ENCODE measurements around the gene NDUFC1.
"Not testable (repeated sequence)": the region's sequence is repeated elsewhere in the genome, so short reads cannot be mapped to it uniquely, and the experiment has no call there.

NDUFC1 gene

DNA sequence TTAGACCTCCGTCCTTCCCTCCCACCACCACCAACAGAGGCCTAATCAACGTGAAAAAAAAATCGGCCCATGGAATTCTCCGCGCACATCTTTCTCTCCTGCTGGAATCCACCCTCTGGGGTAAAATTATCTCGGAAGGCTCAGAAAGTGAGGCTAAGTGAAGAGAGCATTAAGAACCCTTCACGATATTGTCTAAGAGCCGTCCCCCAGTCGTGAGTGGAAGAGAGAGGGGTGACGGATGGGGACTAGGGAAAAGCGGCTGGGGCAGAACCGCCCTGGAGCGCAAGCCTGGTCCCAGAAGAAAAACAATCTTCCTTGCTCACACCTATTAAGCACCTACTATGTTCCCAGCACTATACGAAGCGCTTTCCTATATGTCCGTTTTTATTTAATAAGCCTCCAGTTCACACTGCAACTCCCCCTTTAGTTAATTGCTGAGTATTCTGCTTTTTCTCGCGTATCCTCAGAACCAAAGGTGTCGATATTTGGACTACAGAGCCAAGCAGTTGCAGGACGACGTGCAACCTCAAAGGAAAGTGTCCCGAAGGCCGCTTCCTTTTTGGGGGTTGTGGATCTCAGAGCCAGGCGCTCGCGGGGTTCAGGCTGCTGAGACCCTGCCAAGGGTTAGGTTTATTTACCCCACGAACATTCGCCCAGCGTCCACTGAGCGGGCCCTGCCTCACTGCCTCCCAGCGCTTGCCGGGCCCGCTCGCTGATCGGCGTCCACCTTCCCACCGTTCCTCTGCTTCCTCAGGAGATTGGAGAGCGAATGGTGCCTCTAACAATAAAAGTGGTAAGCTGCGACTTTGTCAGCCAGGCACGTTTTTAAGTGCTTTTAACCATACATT is 23.1 kb downstream of the NDUFC1 start:
- ATAC-seq (peak; percentile 55), DNase-seq (ENCODE audit: low spot score in 2 of 2) (no peak)
- no peaks in the 10 kb centered on the region for H3K36me3 Mint-ChIP-seq
- peak overlapping the region; percentile 74 for H3K4me3 Mint-ChIP-seq
- H3K9me3 Mint-ChIP-seq = no peaks in the 10 kb centered on the region
- peaks cover 18% of the 10 kb centered on the region for H3K4me1 Mint-ChIP-seq
- no peak overlapping the region for H3K27ac Mint-ChIP-seq

DNA sequence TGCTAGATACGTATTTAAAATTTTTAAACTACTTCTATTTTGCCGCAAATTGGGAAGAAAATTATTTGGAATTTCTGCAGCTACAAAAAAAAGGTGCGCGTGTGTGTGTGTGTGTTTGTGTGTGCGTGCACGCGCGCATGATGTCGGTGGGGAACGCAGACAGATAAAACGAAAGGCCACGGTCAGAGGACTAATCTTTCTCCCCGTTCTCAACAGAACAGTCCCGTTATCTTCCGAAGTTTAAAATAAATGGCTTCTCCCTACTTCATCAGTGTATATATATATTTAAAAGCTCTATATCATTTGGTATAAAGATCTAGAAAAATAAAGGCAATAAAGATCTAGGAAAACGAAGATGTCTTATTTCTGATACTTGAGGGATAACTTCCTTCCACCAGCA is 23.8 kb downstream of the NDUFC1 start:
- H3K36me3 Mint-ChIP-seq = no peaks in the 10 kb centered on the region
- H3K4me1 Mint-ChIP-seq = peaks cover 18% of the 10 kb centered on the region
- peak overlapping the region; percentile 74 for H3K4me3 Mint-ChIP-seq
- ATAC-seq (no peak), DNase-seq (ENCODE audit: low spot score in 2 of 2) (peak in 1 of 2 donors; percentile 13)
- no peaks in the 10 kb centered on the region for H3K9me3 Mint-ChIP-seq
- no peak overlapping the region for H3K27ac Mint-ChIP-seq

DNA sequence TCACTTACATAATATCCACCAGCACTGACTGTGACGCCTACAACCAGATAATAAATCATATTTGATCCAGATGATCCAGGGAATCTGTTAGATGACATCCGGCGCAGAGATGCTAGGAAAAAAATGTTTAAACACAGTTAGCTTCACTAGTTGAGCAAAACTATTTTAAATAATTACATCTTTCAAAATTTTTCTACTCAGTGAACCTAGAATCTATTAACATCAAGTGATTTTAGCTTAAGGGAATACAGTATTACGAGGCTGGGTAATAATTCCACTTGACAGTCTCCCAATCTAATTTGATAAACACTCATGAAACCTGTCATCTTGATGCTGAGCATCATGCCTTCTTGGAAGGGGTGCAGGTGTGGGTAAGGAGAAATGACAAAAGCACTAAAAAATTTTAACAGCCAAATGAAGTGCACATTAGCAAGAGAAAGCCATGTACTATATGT is 27.0 kb downstream of the NDUFC1 start:
- DNase-seq (ENCODE audit: low spot score in 2 of 2) = no peak
- no peaks in the 10 kb centered on the region for H3K36me3 Mint-ChIP-seq
- no peak overlapping the region for H3K4me3 Mint-ChIP-seq
- H3K27ac Mint-ChIP-seq = no peak overlapping the region
- H3K4me1 Mint-ChIP-seq = peaks cover 17% of the 10 kb centered on the region
- ATAC-seq = no peak
- no peaks in the 10 kb centered on the region for H3K9me3 Mint-ChIP-seq

DNA sequence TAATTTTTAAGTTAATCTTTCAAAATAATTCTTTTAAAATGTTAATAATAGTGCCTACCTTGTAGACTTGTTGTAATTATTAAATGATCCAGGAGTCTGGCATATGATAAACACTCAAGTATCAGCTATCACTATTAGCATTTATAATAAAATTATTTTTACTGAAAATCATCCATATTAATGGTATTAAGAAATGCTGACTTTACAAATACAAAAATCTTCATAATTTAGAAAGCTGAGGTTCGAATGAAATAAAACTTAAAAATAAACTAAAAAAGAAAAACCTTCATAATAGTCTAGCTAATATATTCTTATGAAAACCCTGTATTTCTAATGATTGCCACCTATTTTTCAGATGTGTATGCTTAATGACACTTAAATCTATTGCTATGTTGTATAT is 27.5 kb downstream of the NDUFC1 start:
- H3K4me1 Mint-ChIP-seq = peaks cover 12% of the 10 kb centered on the region
- H3K9me3 Mint-ChIP-seq = no peaks in the 10 kb centered on the region
- DNase-seq (ENCODE audit: low spot score in 2 of 2) = no peak
- ATAC-seq = no peak
- no peak overlapping the region for H3K4me3 Mint-ChIP-seq
- no peak overlapping the region for H3K27ac Mint-ChIP-seq
- no peaks in the 10 kb centered on the region for H3K36me3 Mint-ChIP-seq

DNA sequence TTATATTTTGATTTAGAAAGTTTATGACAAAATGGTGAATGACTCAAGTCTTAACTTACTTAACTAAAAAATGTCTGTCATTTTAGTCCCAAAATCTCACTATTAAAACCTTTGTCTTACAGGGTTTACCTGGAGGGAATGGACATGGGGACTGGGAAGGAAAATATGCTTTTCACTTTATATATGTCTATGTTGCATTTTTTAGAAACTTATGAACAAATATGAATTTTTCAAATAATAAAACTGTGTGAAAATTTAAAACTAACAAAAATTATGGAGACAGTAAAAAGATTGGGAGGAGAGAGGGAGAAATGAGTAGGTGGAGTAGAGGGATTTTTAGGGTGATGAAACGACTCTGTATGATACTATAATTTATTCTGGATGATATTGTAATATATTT is 28.4 kb downstream of the NDUFC1 start:
- Mint-ChIP-seq H3K36me3 (no peaks in the 10 kb centered on the region), H3K4me3 (no peak overlapping the region), H3K9me3 (no peaks in the 10 kb centered on the region), H3K4me1 (peaks cover 3% of the 10 kb centered on the region), H3K27ac (no peak overlapping the region)
- ATAC-seq (no peak), DNase-seq (ENCODE audit: low spot score in 2 of 2) (no peak)

DNA sequence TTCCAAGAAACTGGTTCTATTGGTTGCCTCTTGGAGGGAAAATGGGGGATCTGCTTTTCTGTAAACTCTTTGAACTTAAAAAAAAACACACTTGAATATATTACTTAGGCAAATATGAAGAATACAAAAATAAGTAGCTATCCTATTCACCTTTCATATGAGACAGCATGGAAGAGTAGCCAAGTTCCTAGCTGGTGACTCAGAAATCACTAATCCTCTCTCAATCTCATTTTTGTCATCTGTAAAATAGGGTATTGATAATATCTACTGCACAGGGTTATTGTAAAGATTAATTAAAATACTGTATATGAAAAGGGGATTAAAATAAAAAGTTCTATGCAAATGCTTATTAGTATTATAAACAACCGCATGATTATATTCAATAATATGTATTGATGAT is 35.0 kb downstream of the NDUFC1 start:
- H3K36me3 Mint-ChIP-seq = peaks cover 6% of the 10 kb centered on the region
- no peak overlapping the region for H3K27ac Mint-ChIP-seq
- no peaks in the 10 kb centered on the region for H3K9me3 Mint-ChIP-seq
- peak overlapping the region; percentile 44 for H3K4me3 Mint-ChIP-seq
- DNase-seq (ENCODE audit: low spot score in 2 of 2) (no peak), ATAC-seq (no peak)
- H3K4me1 Mint-ChIP-seq = peaks cover 20% of the 10 kb centered on the region

DNA sequence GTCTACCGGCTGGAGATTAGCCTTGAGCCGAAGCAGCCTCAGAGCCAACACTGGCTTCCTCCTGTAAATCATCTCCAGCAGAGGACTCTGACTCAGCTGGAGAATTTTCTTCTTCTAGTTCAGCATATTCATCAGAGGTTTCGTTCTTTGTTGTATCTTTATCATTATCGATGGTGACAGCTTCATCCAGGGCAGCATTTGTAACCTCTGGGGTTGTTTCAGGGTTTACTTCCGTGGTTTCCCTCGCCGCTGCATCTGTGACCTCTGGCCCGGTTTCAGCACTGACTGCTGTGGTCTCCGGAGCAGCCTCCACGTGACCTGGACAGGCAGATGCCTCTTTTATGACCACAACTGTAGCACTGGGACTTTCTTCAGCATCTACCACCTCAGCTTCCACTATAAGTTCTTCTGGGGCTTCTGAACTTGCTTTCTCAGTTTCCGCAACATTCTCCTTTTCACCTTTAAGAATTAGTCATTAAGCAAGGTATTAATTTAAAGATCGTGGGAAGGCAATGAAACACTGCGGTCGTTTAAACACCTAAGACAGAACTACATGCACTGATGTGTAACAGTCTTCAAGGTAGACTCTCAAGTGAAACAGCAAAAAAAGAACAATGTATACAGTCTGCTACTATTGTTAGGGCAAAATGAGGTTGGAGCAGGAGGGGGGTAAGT is 35.6 kb downstream of the NDUFC1 start:
- Mint-ChIP-seq H3K27ac (peak overlapping the region; percentile 48), H3K9me3 (no peaks in the 10 kb centered on the region), H3K4me1 (peaks cover 20% of the 10 kb centered on the region), H3K36me3 (peaks cover 6% of the 10 kb centered on the region), H3K4me3 (peak overlapping the region; percentile 44)
- ATAC-seq (peak; percentile 98), DNase-seq (ENCODE audit: low spot score in 2 of 2) (peak; percentile 67 to 92)

DNA sequence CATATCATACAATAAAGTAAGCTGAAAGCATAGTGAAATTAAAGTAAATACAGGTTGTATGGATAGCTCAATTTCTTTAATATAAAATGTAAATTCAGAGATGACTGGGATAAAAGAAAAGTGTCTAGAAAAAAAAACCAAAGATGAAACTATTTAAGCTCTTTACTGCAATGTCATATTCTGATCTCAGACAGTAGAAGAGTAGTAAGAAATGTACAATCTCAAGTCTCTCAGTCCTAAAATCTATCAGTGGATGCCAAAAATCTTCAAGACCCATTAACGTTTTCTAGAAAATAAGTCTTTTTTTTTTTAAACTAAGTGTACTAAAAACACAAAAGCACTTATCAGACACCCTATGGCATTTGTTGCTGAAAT is 36.1 kb downstream of the NDUFC1 start:
- peaks cover 20% of the 10 kb centered on the region for H3K4me1 Mint-ChIP-seq
- ATAC-seq = peak; percentile 20

DNA sequence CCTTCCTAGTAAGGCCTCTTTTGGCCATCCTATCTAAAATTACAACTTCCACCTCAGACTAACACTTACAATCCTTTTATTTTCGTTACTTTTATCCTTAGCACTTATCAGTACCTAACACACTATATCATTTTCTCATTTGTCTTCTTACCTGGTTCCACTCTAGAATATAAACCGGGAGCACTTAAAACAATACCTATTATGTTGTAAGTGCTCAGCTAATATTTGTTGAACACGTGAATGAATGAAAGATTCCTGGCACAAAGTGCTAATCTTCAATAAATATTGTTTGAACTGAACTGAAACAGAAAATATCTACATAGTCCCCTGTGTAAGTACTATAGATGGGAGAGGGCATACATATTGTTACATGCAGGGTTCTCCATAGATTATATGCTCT is 36.6 kb downstream of the NDUFC1 start:
- DNase-seq (ENCODE audit: low spot score in 2 of 2) (no peak), ATAC-seq (no peak)
- Mint-ChIP-seq H3K9me3 (no peaks in the 10 kb centered on the region), H3K4me1 (peaks cover 20% of the 10 kb centered on the region), H3K36me3 (peaks cover 6% of the 10 kb centered on the region), H3K27ac (no peak overlapping the region), H3K4me3 (no peak overlapping the region)

More for the DNA sequence above, 36.1 kb downstream of the NDUFC1 start:
- H3K27ac Mint-ChIP-seq = peak overlapping the region; percentile 48
- no peaks in the 10 kb centered on the region for H3K9me3 Mint-ChIP-seq
- H3K36me3 Mint-ChIP-seq = peaks cover 6% of the 10 kb centered on the region
- no peak for DNase-seq (ENCODE audit: low spot score in 2 of 2)
- peak overlapping the region; percentile 44 for H3K4me3 Mint-ChIP-seq

DNA sequence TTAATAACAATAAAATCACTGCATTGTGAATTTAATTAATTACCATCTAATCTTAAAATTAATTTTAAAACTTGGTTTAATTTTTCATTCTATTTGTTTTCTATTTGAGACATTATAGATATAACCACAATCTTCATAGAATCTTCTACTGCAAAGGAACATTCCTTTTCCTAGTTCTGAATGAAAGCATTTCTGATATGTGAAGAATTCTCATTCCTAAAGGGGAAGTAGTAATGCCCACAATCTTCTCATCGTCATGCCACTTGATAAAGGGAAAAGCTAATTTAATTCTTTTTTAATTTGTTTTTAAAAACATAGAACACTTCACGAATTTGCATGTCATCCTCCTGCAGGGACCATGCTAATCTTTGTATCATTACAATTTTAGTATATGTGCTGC is 45.9 kb downstream of the NDUFC1 start:
- H3K4me1 Mint-ChIP-seq = no peaks in the 10 kb centered on the region
- no peak overlapping the region for H3K4me3 Mint-ChIP-seq
- DNase-seq (ENCODE audit: low spot score in 2 of 2) (no peak), ATAC-seq (no peak)
- H3K9me3 Mint-ChIP-seq = no peaks in the 10 kb centered on the region
- H3K36me3 Mint-ChIP-seq = no peaks in the 10 kb centered on the region
- H3K27ac Mint-ChIP-seq = no peak overlapping the region

DNA sequence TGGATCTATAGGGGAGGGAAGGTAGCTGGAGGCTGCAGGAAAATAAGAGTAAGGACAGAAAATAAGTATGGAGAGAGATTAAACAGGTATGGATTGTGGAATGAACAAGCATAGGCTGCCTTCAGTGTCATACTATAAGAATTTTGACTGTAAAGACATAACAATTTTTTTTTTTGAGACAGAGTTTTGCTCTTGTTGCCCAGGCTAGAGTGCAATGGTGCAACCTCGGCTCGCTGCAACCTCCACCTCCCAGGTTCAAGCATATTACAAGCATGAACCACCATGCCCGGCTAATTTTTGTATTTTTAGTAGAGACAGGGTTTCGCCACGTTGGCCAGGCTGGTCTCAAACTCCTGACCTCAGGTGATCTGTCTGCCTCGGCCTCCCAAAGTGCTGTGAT is 46.7 kb downstream of the NDUFC1 start:
- not testable (repeated sequence) for H3K36me3 Mint-ChIP-seq, H3K4me3 Mint-ChIP-seq, H3K27ac Mint-ChIP-seq, ATAC-seq, H3K9me3 Mint-ChIP-seq, H3K4me1 Mint-ChIP-seq
- DNase-seq (ENCODE audit: low spot score in 2 of 2) = peak in 1 of 2 donors; percentile 17

DNA sequence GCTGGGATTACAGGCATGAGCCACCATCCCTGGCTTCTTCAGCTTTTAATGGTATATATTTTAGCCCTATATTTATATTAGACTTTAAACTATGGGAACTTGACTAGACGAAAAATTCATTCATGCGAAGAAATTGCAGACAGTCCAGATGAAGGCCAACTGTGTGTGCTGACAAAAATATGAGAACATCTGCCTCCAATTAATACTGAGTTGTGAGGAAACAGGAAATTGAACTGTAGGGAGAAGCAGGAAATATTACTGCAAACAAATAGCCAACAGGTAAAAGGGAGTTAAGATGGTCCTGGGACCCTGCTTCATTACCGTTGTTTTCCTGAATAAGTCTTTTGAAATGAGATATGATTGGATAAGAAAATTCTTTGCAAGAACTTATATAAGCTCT is 48.6 kb downstream of the NDUFC1 start:
- peak in 1 of 2 donors; percentile 10 for DNase-seq (ENCODE audit: low spot score in 2 of 2)
- no peak for ATAC-seq
- H3K4me3 Mint-ChIP-seq = no peak overlapping the region

DNA sequence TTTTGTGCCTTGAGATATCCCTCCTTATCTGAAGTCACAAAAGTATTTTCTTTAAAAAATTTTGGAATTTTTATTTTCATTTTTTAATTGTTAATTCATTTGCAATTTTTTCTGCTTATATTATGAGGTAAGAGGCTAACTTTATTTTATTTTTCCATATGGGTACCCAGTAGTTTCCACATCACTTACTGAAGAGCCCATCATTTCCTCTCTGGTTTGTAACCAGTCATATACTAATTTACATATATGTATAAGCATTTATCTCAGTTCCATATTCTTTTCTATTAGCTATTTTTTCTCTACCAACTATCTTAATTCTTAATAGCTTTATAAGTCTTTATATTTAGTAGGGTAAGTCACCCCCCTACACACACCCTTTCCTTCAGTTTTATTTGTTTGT is 49.2 kb downstream of the NDUFC1 start:
- H3K4me3 Mint-ChIP-seq = no peak overlapping the region
- DNase-seq (ENCODE audit: low spot score in 2 of 2) = no peak
- H3K27ac Mint-ChIP-seq = no peak overlapping the region
- H3K9me3 Mint-ChIP-seq = no peaks in the 10 kb centered on the region
- H3K4me1 Mint-ChIP-seq = no peaks in the 10 kb centered on the region
- no peaks in the 10 kb centered on the region for H3K36me3 Mint-ChIP-seq
- ATAC-seq = no peak

More for the DNA sequence above, 48.6 kb downstream of the NDUFC1 start:
- Mint-ChIP-seq H3K27ac (no peak overlapping the region), H3K9me3 (no peaks in the 10 kb centered on the region), H3K36me3 (no peaks in the 10 kb centered on the region), H3K4me1 (no peaks in the 10 kb centered on the region)

DNA sequence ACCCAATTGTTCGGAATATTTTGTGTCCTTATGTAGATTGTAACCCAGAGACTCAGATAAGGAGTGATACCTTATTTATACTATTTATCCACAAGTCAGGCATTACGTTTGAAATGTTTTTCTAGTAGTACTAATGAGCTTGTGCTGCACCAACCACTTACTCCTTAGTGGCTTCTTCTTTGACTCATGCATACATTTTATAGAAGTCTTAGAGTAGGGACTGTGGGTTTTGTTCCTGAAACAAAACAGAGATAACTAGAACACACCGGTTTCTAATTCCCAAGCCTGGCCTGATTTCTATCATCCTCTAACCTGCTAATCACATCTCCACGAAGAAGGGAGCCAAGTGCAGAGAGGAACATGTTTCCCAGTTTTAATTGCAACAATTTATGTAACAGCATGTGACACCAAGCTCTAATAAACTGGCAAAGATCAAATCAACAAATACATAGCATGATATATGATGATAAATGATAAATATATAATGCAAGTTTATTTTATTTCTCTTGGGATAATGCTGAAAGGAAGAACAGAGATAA is 54.5 kb downstream of the NDUFC1 start:
- Mint-ChIP-seq H3K4me3 (no peak overlapping the region), H3K9me3 (no peaks in the 10 kb centered on the region), H3K4me1 (no peaks in the 10 kb centered on the region), H3K36me3 (no peaks in the 10 kb centered on the region), H3K27ac (no peak overlapping the region)
- ATAC-seq (no peak), DNase-seq (ENCODE audit: low spot score in 2 of 2) (no peak)

DNA sequence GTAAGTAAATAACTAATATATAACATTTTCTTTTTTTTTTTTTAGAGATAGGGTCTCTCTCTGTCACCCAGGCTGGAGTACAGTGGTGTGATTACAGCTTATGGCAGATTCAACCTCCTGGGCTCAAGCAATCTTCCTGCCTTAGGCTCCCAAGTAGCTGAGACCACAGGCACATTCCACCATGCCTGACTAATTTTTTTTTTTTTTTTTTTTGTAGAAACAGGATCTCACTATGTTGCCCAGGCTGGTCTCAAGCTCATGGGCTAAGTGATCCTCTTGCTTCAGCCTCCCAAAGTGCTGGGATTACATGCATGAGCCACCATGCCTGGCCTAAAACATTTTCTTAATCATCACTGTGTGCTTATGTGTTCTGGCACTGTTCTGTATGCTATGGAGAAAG is 55.0 kb downstream of the NDUFC1 start:
- Mint-ChIP-seq H3K36me3 (no peaks in the 10 kb centered on the region), H3K9me3 (no peaks in the 10 kb centered on the region), H3K4me3 (no peak overlapping the region), H3K27ac (no peak overlapping the region), H3K4me1 (no peaks in the 10 kb centered on the region)
- ATAC-seq (no peak), DNase-seq (ENCODE audit: low spot score in 2 of 2) (no peak)

DNA sequence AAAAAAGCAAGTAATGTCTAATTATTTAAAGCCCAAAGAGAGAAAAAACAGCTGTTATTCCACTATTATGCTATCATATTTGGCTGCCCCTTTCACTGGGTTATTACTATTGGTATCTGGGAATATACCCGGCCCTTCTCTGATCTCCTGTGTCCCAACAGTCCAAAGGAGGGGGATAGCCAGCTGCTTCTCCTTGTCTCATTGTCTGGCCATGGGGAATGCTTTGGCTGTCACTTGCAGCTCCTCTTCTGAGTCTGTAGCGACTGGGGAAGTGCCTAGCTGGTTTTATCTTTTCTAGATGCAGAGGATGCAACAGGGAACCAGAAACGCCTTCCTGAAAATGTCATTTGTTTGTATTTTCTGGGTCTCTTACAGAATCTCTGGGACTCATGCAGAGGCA is 56.1 kb downstream of the NDUFC1 start:
- H3K4me1 Mint-ChIP-seq = no peaks in the 10 kb centered on the region
- no peak for ATAC-seq
- H3K4me3 Mint-ChIP-seq = no peak overlapping the region
- no peak for DNase-seq (ENCODE audit: low spot score in 2 of 2)
- no peak overlapping the region for H3K27ac Mint-ChIP-seq
- no peaks in the 10 kb centered on the region for H3K9me3 Mint-ChIP-seq
- no peaks in the 10 kb centered on the region for H3K36me3 Mint-ChIP-seq
